Mucosa of gallbladder (tissue), 1 donor: ENCODE measurements around the gene RANGRF. TPM values are rescaled to one million over a fixed set of nuclear protein-coding genes. Genes with fewer than 3 reads are reported as not detected.
"Not testable (repeated sequence)": the region's sequence is repeated elsewhere in the genome, so short reads cannot be mapped to it uniquely, and the experiment has no call there.

Experiments
- DNase-seq: peaks from one replicate; pipeline ENCODE4 v3.0.0-alpha.2; 2020; ENCODE audit warnings: low spot score
- total RNA-seq: library from RNA; stranded (reverse); gene quantifications from one replicate; pipeline ENCODE4 v1.2.1, GENCODE V29; 2021
- donor health status: DM: no; HTN: no; CAD: no.

Gene RANGRF, protein sequence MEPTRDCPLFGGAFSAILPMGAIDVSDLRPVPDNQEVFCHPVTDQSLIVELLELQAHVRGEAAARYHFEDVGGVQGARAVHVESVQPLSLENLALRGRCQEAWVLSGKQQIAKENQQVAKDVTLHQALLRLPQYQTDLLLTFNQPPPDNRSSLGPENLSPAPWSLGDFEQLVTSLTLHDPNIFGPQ
- 22.0 TPM for total RNA-seq

DNA sequence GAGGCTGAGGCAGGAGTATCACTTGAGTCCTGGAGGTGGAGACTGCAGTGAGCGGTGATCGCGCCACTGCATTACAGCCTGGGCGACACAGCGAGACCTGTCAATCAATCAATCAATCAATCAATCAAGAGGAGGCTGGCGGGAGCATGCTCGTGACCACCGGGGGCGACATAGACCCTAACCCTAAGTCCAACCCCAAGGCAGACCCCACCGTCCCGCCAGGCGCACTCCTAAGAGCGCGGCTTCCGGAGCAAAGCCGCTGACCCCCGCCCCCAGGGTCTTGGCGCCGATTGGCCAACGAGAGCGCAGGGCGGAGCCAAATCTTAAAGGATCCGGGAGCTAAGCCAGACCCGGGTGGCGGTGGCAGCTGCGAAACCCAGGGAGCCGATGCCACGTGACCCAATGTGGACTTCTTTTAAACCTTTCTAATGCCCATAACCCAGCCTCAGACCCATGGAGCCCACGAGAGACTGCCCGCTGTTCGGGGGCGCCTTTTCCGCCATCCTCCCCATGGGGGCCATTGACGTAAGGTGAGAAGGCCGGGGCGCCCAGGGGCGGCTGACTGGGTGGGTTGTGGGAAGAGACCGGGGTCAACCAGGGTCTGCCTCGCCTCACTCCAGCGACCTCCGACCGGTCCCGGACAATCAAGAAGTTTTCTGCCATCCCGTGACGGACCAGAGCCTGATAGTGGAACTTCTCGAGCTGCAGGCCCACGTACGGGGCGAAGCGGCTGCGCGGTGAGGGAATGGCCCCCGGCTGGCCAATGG lies at the start of gene RANGRF:
TSS of gene RANGRF (plus strand) at position 335 of the 767 bp plus-strand sequence. CDS start at position 454, 119 bp downstream.
- peak; percentile 92 for DNase-seq

DNA sequence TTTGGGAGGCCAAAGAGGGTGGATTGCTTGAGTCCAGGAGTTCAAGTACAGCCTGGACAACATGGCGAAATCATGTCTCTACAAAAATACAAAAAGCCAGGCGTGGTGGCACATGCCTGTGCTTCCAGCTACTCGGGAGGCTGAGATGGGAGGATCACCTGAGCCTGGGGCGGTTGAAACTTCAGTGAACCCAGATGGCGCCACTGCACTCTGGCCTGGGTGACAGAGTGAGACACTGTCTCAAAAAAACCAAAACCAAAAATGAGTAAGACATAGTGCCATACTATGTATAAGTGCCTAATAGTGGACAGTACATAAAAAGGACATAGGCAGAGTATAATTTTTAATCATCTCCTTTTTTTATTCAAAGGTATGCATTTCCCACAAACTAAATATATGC lies 44.6 kb upstream of the RANGRF start:
- DNase-seq, result no peak

DNA sequence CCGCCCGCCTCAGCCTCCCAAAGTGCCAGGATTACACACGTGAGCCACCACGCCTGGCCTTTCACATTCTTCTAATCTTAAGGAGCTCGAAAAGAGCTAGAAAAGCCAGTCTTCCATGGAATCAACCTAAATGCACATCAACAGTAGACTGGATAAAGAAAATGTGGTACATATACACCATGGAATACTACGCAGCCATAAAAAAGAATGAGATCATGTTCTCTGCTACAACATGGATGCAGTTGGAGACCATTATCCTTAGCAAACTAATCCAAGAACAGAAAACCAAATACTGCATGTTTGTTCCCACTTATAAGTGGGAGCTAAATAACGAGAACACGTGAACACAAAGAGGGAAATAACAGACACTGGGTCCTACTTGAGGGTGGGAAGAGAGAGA lies 43.7 kb upstream of the RANGRF start:
- no peak for DNase-seq

DNA sequence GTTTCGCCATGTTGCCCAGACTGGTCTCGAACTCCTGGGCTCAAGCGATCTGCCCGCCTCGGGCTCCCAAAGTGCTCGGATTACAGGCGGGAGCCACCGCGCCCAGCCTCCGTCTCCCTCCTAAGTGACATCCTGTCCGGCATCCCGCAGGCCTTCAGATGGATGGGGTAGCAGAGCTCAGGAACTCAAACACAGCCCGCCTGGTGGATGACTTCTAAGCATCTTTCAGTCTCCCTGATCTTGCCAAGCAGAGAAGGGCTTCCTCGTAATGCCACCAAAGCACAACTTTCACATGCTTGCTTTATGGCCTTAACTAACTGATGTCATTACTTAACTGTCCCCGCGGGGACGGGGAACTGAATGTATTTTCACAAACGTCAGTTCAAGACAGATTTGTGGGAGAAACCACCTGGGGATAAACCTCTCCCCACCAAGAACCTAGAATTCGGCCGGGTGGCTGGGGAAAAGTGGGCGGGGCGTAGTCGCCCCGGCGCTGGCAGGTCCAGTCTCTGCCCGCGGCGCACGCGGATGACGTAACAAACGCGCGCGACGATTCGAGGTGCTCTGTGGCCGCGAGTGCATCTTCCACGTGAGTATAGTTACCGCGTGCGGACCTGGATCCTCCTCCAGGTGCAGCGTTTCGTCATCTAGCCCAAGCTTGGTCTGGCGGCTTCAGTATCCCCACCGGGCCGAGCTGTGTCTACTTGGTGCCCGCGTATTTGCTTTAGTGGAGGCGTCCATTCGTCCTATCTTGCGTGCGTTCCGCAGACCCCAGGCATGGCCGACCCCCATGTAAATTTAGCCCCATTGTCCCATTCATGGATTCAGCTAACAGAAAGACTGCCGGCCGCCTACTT lies 39.5 kb upstream of the RANGRF start, which contains the start of gene PFAS:
TSS of gene PFAS (plus strand) at position 539 of the 857 bp plus-strand sequence. CDS start 4,649 bp downstream, outside the sequence.
- peak; percentile 97 for DNase-seq

DNA sequence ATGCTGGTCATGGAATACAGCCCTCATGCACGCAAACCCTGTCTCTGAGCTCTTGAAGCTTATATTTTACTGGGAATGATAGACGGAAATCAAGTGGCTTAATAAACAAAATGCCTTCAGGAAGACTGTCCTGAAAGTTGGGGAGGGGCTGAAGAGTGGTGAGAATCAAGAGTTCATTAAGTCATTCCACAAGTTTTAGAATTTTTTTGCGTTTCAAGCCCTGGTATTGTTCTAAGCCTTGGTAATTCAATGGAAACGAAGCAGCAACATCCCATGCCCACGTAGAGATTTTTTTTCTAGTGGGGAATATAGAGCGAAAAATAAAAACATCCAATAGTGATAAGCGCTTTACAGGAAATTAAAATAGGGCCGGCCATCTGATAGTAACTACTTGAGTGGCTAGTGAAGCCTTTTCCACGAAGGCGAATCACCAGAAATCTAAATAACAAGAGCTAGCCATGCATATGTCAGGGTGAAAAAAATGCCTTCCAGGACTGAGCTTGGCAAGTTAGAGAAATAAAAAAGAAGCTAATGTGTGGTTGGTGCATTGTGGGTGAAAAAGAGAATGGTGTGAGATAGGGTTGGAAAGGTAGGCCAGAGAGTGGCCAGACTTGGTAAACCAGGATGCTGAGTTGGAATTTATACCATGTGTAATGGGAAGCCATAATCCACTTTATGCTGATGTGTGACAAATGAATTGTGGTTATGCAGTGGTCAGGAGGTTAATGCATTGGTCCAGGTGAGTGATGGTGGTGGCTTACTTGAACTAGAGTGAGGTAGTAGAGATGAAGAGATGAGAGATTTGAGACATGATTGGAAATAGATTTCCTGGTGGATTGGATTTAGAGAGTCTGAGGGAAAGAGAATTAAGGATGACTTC lies 38.6 kb upstream of the RANGRF start:
- DNase-seq, result no peak

DNA sequence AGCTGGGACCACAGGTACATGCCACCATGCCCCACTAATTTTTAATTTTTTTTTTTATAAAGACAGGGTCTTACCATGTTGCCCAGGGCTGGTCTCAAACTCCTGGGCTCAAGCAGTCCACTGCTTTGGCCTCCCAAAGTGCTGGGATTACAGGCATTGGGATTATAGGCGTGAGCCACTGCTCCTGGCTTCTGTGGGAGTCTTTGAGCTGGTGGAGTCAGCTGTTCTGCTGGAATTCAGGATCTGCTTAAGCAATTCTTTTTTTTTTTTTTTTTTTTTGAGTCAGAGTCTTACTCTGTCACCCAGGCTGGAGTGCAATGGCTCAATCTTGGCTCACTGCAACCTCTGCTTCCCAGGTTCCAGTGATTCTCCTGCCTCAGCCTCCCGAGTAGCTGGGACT lies 37.1 kb upstream of the RANGRF start:
- DNase-seq, result not testable (repeated sequence)

DNA sequence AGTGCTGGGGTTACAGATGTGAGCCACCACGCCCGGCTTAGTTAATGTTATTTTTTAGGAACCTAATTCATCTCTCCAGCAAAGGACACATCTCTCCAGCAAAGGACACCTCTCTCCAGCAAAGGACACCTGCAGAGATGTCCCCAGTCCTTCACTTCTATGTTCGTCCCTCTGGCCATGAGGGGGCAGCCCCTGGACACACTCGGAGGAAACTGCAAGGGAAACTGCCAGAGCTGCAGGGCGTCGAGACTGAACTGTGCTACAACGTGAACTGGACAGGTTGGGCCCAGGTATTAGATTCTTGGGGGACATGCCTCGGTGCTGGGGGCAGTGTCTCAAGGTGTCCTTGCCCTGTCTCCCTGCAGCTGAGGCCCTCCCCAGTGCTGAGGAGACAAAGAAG lies 34.7 kb upstream of the RANGRF start:
- no peak for DNase-seq

DNA sequence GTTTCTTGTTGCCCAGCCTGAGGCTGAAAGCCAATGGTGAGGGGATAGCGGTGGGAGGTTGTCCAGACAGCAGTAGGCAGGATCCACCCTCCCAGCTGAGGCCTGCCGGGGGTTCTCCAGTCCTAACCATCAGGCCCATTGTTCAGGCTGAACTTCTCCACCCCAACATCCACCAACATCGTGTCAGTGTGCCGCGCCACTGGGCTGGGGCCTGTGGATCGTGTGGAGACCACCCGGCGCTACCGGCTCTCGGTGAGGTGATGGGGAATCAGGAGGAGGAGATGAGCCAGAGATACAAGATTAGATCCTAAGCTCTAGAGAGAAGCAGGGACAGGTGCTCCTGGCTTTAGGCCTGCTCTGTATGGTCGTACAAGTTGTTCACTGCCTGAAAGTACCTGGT lies 33.6 kb upstream of the RANGRF start:
- no peak for DNase-seq

DNA sequence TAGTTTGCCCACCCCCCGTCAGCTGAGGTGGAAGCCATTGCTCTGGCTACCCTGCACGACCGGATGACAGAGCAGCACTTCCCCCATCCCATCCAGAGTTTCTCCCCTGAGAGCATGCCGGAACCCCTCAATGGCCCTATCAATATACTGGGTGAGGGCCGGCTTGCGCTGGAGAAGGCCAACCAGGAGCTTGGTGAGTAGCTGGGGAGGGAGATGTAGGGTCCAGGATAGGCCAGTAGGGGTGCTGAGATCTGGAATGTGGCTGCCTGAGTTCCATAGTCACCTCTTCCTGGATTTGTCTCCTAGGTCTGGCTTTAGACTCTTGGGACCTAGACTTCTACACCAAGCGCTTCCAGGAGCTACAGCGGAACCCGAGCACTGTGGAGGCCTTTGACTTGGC lies 33.0 kb upstream of the RANGRF start:
- DNase-seq, result no peak

DNA sequence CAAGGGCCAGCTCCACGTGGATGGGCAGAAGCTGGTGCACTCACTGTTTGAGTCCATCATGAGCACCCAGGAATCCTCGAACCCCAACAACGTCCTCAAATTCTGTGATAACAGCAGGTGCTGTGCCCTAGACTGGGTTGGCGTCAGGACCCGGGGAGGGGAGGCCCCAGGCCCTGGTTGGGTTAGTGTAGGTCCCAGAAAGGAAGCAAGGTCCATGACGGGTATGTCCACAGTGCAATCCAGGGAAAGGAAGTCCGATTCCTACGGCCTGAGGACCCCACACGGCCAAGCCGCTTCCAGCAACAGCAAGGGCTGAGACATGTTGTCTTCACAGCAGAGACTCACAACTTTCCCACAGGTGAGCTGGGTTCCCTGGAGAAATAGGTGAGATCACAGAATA lies 32.2 kb upstream of the RANGRF start:
- DNase-seq, result no peak

DNA sequence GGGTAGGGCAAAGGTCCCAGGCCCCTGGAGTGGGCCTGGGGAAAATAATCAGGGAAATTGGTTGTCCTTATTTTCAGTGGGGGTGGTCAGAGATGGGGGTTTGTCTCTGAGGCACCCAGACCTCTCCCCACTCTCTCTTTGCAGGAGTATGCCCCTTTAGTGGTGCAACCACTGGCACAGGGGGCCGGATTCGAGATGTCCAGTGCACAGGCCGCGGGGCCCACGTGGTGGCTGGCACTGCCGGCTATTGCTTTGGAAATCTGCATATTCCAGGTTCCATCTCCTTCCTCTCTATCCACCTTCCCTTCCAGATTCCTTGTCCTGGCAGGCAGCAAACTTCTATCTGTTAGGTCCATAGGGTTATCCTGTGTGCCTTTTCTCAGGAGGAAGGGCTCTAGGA lies 31.8 kb upstream of the RANGRF start:
- no peak for DNase-seq

DNA sequence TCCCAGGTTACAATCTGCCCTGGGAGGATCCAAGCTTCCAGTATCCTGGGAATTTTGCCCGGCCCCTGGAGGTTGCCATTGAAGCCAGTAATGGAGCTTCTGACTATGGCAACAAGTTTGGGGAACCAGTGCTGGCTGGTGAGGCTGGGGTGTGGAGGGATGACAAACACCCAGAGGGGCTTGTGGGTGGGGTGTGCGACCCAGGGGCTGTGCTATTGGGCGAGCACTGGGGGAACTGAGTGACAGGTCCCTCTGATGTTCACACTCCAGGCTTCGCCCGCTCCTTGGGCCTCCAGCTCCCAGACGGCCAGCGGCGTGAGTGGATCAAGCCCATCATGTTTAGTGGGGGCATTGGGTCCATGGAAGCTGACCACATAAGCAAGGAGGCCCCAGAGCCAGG lies 30.7 kb upstream of the RANGRF start:
- DNase-seq, result no peak

DNA sequence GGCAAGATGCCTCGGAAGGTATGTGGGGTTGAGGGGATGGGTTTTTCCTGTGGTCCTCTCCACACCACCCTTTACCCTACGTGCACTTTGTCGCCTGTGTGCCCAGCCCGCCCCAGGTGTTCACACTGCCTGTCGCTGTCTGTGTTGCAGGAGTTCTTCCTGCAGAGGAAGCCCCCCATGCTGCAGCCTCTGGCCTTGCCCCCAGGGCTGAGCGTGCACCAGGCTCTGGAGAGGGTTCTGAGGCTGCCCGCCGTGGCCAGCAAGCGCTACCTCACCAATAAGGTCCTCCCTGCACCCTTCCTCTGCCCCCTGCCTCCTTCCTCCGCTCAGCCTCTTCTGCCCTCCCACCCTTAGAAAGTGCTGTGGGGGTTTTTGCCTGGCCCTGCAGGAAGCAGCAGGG lies 24.1 kb upstream of the RANGRF start:
- DNase-seq, result no peak

DNA sequence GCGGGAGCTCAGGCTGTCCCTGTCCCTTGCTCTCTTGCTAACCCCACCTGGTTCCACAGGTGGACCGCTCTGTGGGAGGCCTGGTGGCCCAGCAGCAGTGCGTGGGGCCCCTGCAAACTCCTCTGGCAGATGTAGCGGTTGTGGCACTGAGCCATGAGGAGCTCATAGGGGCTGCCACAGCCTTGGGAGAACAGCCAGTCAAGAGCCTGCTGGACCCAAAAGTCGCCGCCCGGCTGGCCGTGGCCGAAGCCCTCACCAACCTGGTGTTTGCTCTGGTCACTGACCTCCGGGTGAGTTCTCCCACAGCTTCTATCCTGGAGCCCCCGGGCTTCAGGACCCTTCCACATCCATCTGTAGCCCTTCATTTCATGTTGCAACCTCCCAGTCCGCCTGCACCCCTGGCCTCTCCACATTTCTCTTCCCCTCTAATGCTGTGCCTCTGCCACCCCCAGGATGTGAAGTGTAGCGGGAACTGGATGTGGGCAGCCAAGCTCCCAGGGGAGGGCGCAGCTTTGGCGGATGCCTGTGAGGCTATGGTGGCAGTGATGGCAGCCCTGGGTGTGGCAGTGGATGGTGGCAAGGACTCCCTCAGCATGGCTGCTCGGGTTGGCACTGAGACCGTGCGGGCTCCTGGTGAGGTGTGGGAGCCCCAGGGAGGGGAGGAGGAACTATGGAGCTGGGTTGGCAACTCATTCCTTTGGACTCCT lies 23.5 kb upstream of the RANGRF start:
- DNase-seq, result no peak

DNA sequence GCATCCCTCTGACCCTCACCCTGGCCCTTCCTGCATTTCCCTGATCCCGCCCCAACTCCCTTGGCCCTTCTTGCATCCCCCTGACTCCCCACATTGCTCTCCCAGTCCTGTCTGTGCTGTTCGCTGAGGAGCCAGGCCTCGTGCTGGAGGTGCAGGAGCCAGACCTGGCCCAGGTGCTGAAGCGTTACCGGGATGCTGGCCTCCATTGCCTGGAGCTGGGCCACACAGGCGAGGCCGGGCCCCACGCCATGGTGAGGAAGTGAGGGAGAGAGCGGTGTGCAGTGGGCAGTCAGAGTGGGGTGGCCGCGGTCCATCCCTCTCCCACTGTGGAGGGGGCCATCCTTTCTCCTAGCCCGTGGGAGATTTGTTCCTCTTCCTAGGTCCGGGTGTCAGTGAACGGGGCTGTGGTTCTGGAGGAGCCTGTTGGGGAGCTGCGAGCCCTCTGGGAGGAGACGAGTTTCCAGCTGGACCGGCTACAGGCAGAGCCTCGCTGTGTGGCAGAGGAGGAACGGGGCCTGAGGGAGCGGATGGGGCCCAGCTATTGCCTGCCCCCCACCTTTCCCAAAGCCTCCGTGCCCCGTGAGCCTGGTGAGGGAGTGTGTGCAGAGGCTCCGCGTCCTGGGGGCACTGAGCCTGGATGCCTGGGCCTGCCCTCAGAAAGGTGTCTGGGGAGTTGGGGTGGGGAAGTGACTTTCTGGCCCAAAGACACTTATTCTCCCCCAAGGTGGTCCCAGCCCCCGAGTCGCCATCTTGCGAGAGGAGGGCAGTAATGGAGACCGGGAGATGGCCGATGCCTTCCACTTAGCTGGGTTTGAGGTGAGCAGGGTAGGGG lies 21.6 kb upstream of the RANGRF start:
- no peak for DNase-seq

DNA sequence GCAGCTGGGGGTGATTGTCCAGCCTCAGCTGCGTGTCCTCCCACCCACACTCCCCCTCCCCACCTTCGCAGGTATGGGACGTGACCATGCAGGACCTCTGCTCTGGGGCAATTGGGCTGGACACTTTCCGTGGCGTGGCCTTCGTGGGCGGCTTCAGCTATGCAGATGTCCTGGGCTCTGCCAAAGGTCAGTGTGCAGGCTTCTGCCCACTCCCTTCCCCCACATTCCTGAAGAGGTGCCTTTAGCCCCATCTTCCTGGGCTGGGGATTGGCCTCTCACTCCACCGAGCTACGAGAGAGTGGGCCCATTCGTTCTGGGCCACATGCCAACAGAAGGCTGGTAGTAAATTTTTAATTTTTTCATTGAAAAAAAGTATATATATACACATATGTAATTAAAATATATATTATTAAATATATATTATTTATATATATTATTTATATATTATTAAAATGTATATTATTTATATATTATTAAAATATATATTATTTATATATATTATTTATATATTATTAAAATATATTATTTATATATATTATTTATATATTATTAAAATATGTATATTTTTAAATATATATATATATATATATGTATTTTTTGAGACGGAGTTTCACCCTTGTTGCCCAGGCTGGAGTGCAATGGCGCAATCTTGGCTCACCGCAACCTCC lies 20.9 kb upstream of the RANGRF start:
- DNase-seq, result no peak

DNA sequence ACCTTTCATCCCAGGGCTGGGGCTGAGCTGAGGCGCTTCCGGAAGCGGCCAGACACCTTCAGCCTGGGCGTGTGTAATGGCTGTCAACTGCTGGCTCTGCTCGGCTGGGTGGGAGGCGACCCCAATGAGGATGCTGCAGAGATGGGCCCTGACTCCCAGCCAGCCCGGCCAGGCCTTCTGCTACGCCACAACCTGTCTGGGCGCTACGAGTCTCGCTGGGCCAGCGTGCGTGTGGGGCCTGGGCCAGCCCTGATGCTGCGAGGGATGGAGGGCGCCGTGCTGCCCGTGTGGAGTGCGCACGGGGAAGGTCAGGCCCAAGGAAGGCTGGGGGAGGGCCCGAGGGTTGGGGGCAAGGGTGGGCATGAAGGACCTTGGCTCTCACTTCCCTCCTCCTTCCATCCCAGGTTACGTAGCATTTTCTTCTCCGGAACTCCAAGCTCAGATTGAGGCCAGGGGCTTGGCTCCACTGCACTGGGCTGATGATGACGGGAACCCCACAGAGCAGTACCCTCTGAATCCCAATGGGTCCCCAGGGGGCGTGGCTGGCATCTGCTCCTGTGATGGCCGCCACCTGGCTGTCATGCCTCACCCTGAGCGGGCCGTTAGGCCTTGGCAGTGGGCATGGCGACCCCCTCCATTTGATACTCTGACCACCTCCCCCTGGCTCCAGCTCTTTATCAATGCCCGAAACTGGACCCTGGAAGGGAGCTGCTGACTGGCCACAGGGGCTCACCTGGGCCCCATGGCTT lies 19.7 kb upstream of the RANGRF start:
- no peak for DNase-seq

DNA sequence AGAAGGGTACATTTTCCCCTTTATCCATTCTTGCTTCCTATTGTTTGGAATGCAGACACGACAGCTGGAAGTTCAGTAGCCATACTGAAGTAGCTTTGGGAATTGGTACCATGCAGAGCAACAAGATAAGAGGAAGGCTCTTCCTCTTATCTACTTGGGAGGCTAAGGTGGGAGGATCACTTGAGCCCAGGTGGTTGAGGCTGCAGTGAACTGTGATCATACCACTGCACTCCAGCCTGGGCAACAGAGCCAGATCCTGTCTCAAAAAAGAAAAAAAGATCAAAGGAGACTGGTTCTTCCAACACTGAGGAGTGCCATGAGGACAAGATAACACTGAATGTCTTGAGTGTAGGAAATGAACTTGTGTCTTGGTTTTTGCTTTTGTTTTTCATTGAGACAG lies 16.0 kb upstream of the RANGRF start:
- DNase-seq, result no peak
